ENCODE measurements around the gene WDR59. TPM values are rescaled to one million over a fixed set of nuclear protein-coding genes. Genes with fewer than 3 reads are reported as not detected.

Gene WDR59
- total RNA-seq, 3 donors from 2014 or later = 21.8 to 61.0 (median 43.6) TPM

DNA sequence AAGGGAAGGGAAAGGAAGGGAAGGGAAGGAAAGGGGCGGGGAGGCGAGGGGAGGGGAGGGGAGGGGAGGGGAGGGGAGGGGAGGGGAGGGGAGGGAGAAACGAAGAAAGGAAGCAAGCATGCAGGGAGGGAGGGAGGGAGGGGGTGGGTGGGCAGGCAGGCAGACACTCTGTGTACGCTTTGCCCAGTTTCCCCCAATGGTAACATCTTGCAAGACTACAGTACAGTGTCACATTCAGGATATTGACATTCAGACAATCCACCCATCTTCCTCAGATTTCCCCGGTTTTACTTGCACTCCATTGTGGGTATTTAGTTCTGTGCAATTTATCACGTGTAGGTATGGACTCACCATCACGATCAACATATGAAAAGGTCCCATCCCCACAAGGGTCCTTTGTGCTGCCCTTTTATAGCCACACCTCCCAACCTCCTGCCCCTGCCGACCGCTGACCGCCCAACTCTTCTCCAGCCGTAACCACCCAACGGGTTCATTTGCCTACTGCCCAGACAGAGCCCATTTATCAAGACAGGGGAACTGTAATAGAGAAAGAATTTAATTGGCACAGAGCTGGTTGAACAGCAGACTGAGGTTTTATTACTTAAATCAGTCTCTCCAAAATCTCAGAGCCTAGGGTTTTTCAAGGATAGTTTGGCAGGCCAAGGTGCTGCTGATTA is 118.9 kb downstream of the WDR59 start:
- no peak for TF ChIP-seq POLR2AphosphoS5 (IDR thresholded peaks at IDR 0.05)
- TF ChIP-seq POLR2A (IDR thresholded peaks at IDR 0.05) = no peak
- TF ChIP-seq, protein P1, sequence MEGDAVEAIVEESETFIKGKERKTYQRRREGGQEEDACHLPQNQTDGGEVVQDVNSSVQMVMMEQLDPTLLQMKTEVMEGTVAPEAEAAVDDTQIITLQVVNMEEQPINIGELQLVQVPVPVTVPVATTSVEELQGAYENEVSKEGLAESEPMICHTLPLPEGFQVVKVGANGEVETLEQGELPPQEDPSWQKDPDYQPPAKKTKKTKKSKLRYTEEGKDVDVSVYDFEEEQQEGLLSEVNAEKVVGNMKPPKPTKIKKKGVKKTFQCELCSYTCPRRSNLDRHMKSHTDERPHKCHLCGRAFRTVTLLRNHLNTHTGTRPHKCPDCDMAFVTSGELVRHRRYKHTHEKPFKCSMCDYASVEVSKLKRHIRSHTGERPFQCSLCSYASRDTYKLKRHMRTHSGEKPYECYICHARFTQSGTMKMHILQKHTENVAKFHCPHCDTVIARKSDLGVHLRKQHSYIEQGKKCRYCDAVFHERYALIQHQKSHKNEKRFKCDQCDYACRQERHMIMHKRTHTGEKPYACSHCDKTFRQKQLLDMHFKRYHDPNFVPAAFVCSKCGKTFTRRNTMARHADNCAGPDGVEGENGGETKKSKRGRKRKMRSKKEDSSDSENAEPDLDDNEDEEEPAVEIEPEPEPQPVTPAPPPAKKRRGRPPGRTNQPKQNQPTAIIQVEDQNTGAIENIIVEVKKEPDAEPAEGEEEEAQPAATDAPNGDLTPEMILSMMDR (IDR thresholded peaks at IDR 0.05) = no peak
- H3K4me3 ChIP-seq = no peak overlapping the region
- no peaks in the 10 kb centered on the region for H3K9me3 ChIP-seq
- no peaks in the 10 kb centered on the region for H3K27me3 ChIP-seq
- intact Hi-C loops (cut with DNase I; ENCODE audit: low total_unique reads) = no loop called here
- no peaks in the 10 kb centered on the region for H3K4me1 ChIP-seq
- no peak overlapping the region for H3K27ac ChIP-seq
- H3K36me3 ChIP-seq = no peaks in the 10 kb centered on the region
- DNase-seq (ENCODE audit: low spot score in 2 of 2) = no peak

DNA sequence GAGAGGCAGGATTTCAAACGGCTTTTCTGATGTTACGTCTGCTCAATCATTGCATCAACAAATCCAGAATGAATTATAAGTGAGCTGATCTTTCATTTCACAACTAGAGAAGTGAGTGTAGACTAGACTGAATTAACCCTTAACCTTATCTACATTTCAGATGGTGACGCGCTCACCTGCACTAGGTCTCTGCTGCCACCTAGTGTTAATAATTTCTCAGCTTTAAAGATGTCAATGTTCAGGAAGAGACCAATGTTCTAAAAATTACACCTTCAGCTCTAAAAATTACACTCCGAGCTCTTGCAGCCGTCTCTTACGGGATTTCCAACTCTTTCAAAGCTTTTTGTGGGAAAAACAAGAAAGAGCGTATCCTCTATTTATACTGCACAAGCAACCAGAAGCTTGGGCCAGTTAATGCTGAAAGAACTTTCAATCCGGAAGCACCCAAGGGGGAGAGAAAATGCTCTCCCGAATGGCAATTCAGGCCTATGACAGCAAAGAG is 122.1 kb downstream of the WDR59 start:
- Histone ChIP-seq H3K4me1 (no peaks in the 10 kb centered on the region), H3K27me3 (no peaks in the 10 kb centered on the region), H3K27ac (no peak overlapping the region), H3K36me3 (no peaks in the 10 kb centered on the region), H3K4me3 (no peak overlapping the region), H3K9me3 (no peaks in the 10 kb centered on the region)
- no peak for DNase-seq (ENCODE audit: low spot score in 2 of 2)
- intact Hi-C loops (cut with DNase I; ENCODE audit: low total_unique reads) = no loop called here
- TF ChIP-seq POLR2A (IDR thresholded peaks at IDR 0.05) = no peak
- no peak for TF ChIP-seq POLR2AphosphoS5 (IDR thresholded peaks at IDR 0.05)
- TF ChIP-seq, protein P1 (IDR thresholded peaks at IDR 0.05) = peak; percentile 53 to 87 (median 84)

DNA sequence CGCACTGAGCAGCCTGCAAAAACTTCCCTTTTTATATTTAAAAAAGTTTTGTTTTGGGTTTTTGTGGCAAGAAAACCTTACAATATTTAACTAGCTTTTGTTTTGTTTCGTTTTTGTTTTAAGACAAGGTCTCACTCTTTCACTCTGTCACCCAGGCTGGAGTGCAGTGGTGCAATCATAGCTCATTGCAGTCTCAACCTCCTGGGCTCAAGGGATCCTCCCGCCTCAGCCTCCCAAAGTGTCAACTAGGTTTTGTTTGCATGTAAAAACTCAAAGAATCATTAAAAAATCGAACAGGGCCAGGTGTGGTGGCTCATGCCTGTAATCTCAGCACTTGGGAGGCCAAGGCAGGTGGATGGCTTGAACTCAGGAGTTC is 132.4 kb downstream of the WDR59 start:
- intact Hi-C loops (cut with DNase I; ENCODE audit: low total_unique reads) = no loop called here
- TF ChIP-seq, protein P1 (IDR thresholded peaks at IDR 0.05) = no peak
- TF ChIP-seq POLR2AphosphoS5 (IDR thresholded peaks at IDR 0.05) (no peak), POLR2A (IDR thresholded peaks at IDR 0.05) (no peak)
- Histone ChIP-seq H3K4me1 (no peaks in the 10 kb centered on the region), H3K4me3 (no peak overlapping the region), H3K9me3 (no peaks in the 10 kb centered on the region), H3K27ac (no peak overlapping the region), H3K27me3 (no peaks in the 10 kb centered on the region), H3K36me3 (no peaks in the 10 kb centered on the region)
- DNase-seq (ENCODE audit: low spot score in 2 of 2) = no peak

DNA sequence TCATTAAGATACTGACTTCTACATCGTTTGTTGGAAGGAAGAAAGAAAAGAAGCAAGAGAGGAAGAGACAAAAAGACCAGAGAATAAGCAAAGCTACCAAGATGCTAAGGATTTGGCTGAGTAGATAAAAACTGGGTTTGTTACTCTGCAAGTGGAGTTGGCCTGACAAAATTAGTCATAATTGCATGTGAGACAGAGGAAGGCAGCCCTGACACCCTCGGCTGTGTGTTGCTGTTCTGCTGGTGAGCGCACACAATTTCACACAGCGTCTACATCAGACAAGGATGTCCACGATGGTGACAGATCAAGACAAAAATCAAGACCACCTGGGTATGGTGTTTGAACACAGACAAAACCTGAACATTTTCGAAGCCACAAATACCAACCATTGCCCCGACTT is 134.9 kb downstream of the WDR59 start:
- Histone ChIP-seq H3K27me3 (no peaks in the 10 kb centered on the region), H3K4me3 (no peak overlapping the region), H3K27ac (no peak overlapping the region), H3K4me1 (no peaks in the 10 kb centered on the region), H3K9me3 (no peaks in the 10 kb centered on the region), H3K36me3 (no peaks in the 10 kb centered on the region)
- no peak for DNase-seq (ENCODE audit: low spot score in 2 of 2)
- no peak for TF ChIP-seq POLR2A (IDR thresholded peaks at IDR 0.05)
- TF ChIP-seq, protein P1 (IDR thresholded peaks at IDR 0.05) = no peak
- TF ChIP-seq POLR2AphosphoS5 (IDR thresholded peaks at IDR 0.05) = no peak
- intact Hi-C loops (cut with DNase I; ENCODE audit: low total_unique reads) = no loop called here

DNA sequence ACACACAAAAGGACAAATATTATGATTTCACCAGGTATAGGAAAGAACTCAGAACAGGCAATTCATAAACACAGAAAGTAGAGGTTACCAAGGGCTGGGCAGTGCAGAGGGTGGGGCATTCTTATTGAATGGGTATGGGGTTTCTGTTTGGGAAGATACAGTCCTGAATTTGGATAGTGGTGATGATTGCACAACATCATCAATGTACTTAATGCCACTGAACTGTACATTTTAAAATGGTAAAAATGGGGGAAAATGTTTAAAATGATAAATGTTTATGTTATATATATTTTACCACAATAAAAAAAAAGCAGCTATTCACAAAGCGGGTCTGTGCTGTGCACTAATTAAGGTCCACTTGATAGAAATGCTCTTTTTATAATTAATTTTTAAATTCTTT is 137.7 kb downstream of the WDR59 start:
- H3K9me3 ChIP-seq = no peaks in the 10 kb centered on the region
- no peaks in the 10 kb centered on the region for H3K36me3 ChIP-seq
- DNase-seq (ENCODE audit: low spot score in 2 of 2) = no peak
- H3K4me3 ChIP-seq = no peak overlapping the region
- H3K27ac ChIP-seq = no peak overlapping the region
- no peaks in the 10 kb centered on the region for H3K4me1 ChIP-seq
- no peaks in the 10 kb centered on the region for H3K27me3 ChIP-seq
- TF ChIP-seq, protein P1 (IDR thresholded peaks at IDR 0.05) = no peak
- no peak for TF ChIP-seq POLR2A (IDR thresholded peaks at IDR 0.05)
- no peak for TF ChIP-seq POLR2AphosphoS5 (IDR thresholded peaks at IDR 0.05)
- intact Hi-C loops (cut with DNase I; ENCODE audit: low total_unique reads) = no loop called here
